Activated CD8-positive, alpha-beta memory T cell treated with anti-CD3 and anti-CD28 coated beads for 4 hours (primary cell): ENCODE measurements around the gene RAB40C.

Source experiments
- DNase-seq, 2 donors: peaks; one replicate each; pipeline ENCODE4 v3.0.0-alpha.2; 2020; ENCODE audit warnings: low read depth in 2 of 2

Gene RAB40C

GRCh38 chr16:574021-574760 lies 15.7 kb upstream of the RAB40C start:
- no peak for DNase-seq

DNA sequence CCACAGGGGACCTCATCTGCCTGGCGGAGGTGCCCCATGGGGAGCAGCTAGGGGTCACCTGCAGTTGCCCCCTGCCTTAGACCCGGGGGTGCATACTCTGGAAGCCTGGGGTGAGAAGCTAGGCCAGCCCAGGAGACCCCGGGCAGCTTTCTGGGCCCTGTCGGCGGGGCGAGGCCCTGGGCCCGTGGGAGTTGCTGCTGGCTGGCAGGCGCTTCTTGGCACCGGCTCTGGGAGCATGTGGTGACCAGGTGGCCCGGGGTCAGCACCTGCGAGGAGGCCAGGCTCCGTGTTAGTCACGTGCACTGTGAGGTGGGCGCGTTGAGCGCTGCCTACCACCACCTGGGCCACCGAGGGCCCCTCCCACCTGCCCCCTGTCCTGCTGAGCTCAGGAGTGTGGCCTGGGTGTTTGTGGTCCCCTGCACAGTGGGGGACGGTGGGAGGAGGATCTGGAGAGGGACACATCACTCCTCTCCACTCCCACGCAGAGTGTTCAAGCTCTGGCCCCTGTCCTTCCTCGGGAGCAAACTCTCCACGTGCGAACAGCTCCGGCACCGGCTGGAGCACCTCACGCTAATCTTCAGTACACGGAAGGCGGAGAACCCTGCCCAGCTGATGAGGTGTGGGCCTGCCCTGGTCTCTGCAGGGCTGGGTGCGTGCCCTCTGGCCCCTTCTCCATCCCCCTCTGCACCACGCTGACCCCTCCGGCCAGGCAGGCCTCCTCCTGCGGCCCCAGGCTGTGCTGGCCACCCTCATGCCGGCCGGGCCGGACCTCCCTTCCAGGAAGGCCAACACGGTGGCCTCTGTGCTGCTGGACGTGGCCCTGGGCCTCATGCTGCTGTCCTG lies 14.3 kb upstream of the RAB40C start:
- DNase-seq = no peak

GRCh38 chr16:576197-576822 lies 13.6 kb upstream of the RAB40C start:
- no peak for DNase-seq

DNA sequence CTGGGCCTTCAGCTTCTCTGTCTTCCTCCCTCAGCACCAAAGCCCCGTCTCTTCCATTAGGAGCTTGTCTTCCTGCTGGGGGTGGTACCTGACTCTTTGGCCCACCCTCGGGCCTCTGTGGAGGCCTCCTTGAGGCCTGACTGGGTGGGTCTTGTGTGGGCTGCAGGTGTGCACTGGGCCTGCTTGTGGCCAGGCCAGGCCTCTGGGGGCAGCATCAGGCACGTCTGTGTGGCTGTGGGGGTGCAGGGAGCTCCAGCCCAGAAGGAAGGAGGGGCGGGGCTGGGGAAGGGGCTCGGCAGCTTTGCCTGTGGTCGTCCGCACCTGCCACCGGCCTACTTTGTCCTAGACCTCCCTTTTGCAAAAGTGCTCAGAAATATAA lies 13.1 kb upstream of the RAB40C start:
- DNase-seq = no peak

GRCh38 chr16:577796-578195 lies 12.1 kb upstream of the RAB40C start:
- no peak for DNase-seq

DNA sequence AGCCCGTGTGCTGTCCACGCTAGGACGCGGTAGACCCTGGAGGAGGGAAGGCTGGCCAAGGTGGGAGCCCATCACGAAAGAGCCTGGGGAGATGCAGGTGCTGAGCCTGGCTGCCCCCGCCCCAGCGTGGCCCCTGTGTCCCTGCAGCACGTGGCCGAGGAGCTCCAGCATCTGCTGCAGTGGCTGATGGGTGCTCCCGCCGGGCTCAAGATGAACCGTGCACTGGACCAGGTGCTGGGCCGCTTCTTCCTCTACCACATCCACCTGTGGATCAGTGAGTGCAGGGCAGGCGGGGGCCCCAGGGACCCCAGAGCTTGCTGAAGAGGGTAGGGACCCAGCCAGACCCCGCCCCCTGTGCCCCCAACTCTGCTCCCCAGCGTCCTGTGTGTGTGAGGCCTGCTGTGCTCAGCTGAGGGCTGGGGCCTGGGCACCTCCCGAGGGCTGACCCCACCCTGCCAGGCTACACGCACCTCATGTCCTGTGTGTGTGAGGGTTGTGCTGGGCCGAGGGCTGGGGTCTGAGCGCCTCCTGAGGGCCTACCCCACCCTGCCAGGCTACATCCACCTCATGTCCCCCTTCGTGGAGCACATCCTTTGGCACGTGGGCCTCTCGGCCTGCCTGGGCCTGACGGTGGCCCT lies 11.5 kb upstream of the RAB40C start:
- DNase-seq = no peak

DNA sequence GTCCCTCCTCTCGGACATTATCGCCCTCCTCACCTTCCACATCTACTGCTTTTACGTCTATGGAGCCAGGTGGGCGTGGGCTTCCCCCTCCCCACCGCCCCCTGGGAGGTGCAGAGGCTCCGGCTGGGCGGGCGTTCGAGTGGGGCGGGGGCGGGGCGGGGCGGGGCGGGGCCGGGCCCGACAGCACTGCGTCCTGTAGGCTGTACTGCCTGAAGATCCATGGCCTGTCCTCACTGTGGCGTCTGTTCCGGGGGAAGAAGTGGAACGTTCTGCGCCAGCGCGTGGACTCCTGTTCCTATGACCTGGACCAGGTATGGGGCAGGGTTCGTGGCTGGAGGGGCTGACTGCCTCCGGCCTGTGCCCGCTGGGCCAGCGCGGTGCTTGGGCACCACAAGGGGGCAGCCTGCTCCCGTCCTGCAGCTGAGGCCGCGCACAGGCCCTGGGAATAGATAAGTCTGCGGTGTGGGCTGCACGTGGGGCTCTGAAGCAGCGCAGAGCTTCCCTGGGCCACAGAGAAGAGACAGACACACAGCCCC lies 10.9 kb upstream of the RAB40C start:
- peak in 1 of 2 donors; percentile 21 for DNase-seq

GRCh38 chr16:580141-580945 lies 9.5 kb upstream of the RAB40C start:
- DNase-seq = no peak

DNA sequence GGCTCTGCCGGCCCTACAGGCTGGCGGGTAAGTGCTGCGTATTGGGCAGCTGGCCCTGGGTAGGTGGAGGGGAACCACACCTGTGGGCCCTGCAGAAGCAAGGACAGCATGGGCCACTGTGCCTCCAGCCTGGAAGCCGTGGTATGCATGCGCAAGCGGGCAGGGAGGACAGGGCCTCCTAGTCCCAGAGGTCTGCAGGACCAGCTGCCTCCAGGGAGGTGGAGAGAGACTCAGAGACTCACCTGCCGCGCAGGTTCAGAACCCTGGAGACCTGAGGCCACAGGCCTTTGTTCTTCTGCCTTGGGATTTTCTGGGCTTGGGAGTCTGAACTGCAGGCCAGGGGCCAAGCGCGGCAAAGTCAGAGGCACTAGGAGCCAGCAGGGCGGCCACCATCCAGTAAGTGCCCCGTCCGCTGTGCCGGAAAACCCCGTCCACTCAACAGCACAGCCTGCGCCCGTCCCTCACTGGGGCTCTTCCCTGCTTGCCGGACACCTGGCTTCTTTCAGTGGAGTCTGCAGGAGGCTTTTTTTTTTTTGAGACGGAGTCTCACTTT lies 8.8 kb upstream of the RAB40C start:
- no peak for DNase-seq

GRCh38 chr16:582218-582613 lies 7.7 kb upstream of the RAB40C start:
- no peak for DNase-seq

DNA sequence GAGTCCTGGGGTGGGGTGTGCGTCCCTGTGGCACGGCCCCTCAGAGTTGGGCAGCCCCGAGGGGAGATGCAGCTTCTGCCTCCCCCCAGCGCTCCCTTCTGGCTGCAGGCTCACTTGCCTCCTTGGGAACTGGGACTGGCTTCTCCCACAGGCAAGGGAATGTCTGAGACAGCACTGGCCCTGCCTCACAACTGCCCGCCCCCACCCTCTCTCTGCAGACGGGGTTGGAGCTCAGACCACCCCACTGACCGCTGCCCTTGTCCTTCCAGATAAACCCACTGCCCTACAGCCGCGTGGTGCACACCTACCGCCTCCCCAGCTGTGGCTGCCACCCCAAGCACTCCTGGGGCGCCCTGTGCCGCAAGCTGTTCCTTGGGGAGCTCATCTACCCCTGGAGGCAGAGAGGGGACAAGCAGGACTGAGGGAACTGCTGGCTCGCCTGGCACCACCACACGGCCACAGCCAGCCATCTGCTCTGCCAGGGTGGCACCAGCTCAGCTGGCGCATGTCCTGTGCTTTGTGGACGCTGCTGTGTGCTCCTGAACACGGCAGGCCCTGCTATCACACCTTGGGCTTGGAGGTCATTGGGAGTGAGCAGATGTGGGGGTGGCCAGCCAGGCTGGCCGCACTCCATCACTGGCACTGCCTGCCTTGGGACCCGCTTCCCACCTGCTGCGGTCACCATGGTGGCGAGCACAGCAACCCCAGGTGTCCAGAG lies 7.1 kb upstream of the RAB40C start:
- DNase-seq = no peak

DNA sequence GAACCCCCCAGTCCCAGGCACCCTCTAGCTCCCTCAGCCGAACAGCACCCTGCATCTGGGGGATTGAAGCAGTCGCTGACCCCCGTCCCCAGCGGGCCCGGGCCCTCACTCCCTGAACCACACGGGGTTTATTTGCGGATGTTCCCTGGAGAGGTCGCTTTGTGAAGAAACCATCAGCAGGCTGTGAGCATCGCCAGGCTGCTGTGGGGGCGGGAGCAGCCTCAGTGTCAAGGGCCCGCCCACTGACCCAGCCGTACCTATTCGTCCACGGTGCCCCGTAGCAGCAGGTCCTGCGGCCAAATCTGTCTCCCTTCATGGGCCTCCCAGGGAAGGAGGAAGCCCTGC lies 6.4 kb upstream of the RAB40C start:
- DNase-seq = no peak

- DNase-seq = no peak
These were observed 5.9 kb upstream of the RAB40C start for GRCh38 chr16:583815-584591.

DNA sequence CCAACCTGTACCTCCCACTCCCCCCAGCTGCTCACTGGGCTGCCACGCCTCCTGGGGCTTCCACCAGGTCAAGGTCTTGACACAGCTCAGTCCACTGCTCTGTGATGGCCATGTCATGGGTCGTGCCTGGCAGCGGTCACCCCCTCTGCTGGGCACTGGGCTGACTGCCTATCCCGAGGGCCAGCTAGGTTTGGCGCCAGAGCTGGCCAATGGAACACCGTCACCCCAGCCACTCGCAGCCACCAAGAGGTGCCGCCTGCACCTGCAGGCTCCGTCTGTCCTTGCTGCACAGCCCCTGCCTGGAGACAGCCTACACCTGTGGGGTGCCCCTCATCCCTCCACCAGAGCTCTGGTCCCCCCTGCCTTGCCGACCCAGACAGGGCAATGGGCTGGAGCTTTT lies 4.5 kb upstream of the RAB40C start:
- no peak for DNase-seq

DNA sequence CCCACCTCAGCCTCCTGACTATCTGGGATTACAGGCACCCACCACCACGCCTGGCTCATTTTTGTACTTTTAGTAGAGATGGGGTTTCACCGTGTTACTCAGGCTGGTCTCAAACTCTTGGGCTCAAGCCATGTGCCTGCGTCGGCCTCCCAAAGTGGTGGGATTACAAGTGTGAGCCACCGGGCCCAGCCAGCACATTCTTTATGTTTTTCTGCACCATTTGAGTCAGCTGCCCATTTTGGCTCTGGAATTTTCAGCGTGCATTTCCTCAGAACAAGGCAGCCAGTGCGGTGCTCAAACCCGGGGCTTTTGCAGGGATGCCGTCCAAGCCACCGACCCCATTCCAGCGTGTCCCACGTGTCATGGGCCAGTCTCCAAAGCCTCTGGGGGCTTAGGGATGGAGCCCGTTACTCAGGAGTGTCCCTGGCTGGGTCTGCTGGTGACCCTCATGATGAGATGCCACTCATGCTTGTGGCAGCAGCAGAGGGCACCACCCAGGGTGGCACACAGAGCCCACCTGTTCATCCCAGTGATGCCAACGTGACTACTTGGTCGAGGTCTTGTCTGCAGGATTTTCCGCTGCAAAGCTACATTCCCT lies 3.7 kb upstream of the RAB40C start:
- DNase-seq = no peak

DNA sequence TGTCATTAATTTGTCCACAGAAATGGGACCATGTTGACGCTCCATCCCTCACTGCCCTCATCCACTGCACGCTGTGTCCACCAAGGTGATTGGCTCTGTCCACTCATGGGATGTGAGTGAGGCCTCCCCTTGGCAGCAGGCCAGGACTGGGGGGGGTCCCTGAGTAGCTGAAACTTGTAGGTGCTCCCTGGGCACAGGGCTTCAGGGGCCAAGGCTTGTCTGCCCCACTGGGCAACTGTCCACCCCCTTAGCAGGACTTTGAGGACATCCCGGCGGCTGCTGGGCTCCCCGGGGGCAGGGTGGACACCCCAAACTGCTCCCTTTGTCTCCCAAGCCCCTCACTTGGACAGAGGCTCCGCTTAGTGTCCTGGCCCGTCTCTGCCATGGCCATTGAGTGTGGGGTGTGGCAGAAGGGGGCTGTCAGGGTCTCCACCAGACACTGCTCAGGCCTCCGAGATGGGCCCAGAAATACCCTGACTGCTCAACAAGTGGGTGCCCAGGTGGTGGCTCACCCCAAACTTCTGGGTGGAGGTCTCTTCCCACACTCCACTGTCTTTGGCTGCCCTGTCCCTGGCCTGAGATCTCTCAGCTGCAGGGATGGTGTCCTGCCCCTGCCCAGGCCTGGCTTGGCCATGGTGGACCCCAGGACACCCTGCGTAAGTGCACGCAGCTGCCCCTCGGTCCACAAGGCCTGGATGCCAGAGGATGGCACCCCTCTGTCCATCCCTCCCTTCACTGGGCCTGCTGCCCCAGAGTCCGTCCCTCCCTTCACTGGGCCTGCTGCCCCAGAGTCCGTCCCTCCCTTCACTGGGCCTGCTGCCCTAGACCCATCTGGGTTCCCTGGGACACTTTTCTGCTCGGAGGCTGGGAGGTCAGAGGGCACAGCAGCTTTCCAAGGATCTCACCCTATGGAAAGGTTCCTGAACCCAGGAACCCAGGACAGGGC lies 2.9 kb upstream of the RAB40C start:
- no peak for DNase-seq

DNA sequence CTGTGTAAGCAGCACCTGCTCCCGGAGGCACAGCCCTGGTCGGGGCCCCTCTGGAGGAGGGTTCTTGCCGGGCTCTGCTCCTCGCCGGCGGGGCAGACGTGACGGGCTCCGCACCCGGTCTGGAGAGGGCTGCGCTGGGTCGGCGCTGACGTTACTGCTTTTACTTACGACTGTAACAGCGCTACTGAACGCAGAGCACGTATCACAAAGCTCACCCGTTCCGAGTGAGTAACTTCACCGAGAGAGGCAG lies 1.3 kb upstream of the RAB40C start:
- DNase-seq = no peak

DNA sequence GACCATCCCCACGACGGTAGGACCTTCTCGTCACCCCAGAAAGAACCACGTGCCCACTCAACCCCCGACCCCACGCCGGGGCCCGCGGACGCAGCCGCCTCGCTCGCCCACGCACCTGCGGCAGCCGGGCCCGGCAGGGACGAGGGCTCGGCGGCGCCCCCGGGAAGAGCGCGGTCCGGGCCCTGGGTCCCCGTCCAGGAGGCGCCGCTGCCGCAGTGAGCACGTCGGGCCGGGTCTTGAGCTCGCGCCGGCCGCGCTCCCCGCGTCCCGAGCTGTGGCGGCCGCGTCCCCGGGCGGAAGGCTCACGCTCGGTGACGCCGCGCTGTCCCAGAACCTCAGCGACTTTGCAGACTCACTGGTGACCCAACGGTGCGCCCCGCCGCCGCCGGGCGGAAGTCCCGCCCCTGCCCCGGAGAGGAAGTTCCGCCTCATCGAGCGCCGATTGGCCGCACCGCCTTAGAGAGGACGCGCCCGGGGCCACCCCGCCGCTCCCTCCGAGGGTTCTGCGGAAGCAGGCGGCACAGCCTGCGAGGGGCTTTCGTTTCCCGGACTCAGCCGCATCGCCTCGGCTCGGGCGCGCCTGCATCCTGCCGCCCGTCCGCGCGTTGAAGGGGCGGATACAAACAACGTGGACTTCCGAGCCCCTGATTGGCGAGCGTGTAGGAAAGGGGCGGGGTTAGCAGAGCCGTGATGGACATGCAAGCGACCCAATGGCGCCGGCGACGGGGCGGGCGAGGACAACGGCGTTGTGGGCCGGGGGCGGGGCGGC lies 793 bp upstream of the RAB40C start:
- DNase-seq = peak; percentile 96
